A673 (cell line): Measurements from ENCODE around the gene INPPL1. TPM values are rescaled to one million over a fixed set of nuclear protein-coding genes. Genes with fewer than 3 reads are reported as not detected.
"Not testable (repeated sequence)": the region's sequence is repeated elsewhere in the genome, so short reads cannot be mapped to it uniquely, and the experiment has no call there.

Experiments
- BruUV-seq: library from RNA; stranded (reverse); fragments of 400-500 nt; replicated peaks from 2 replicates; lab custom pipeline; 2021; lab: Mats Ljungman, UMichigan
- CTCF ChIA-PET: fragments of 300-600 bp; sonication (Branson Sonifier 250); formaldehyde crosslinking; loops from one replicate; lab custom pipeline; 2022; ENCODE audit warnings: antibody characterized with exemption; lab: Charles Lee
- POLR2A ChIA-PET: fragments of 300-600 bp; sonication (Branson Sonifier 250); formaldehyde crosslinking; loops from one replicate; lab custom pipeline; 2022; ENCODE audit warnings: antibody characterized with exemption; ENCODE audit not compliant: low non-redundant PET; lab: Charles Lee
- DNase-seq: peaks from one replicate; pipeline ENCODE4 v3.0.0-alpha.2; 2015; ENCODE audit warnings: low spot score
- H3K27ac ChIP-seq: fragments of 200-600 bp; sonication (generic); 2 replicates; pipeline ENCODE4 v1.5.1; 2016; ENCODE audit warnings: mixed run types, low read depth, mild to moderate bottlenecking, mixed read lengths, antibody characterized with exemption, low read length; ENCODE audit not compliant: poor library complexity, severe bottlenecking
- H3K27me3 ChIP-seq: fragments of 200-600 bp; sonication (generic); replicated peaks from 2 replicates; pipeline ENCODE4 v1.6.1; 2017; ENCODE audit warnings: mixed run types, low read depth, mild to moderate bottlenecking, mixed read lengths, antibody characterized with exemption, low read length; ENCODE audit not compliant: insufficient read depth, poor library complexity
- H3K36me3 ChIP-seq: fragments of 200-600 bp; sonication (generic); 2 replicates; pipeline ENCODE4 v1.6.1; 2016; ENCODE audit warnings: mixed run types, mild to moderate bottlenecking, mixed read lengths, antibody characterized with exemption, low read length; ENCODE audit not compliant: insufficient read depth, poor library complexity, severe bottlenecking
- H3K4me1 ChIP-seq: fragments of 200-600 bp; sonication (generic); 2 replicates; pipeline ENCODE4 v1.6.1; 2017; ENCODE audit warnings: mixed run types, mild to moderate bottlenecking, mixed read lengths, antibody characterized with exemption, low read length; ENCODE audit not compliant: insufficient read depth, poor library complexity, severe bottlenecking
- H3K4me3 ChIP-seq: fragments of 200-600 bp; sonication (generic); 2 replicates; pipeline ENCODE4 v1.5.1; 2016; ENCODE audit warnings: low read depth, mixed run types, mild to moderate bottlenecking, mixed read lengths, low read length; ENCODE audit not compliant: poor library complexity, severe bottlenecking
- H3K9me3 ChIP-seq: fragments of 200-600 bp; sonication (generic); 2 replicates; pipeline ENCODE4 v1.6.1; 2016; ENCODE audit warnings: mixed run types, low read depth, mild to moderate bottlenecking, mixed read lengths, antibody characterized with exemption, low read length; ENCODE audit not compliant: poor library complexity, severe bottlenecking
- EZH2 ChIP-seq: fragments of 200-600 bp; sonication (generic); IDR thresholded peaks from 2 replicates; pipeline ENCODE4 v1.6.1; 2017; ENCODE audit warnings: borderline replicate concordance, low read depth, mild to moderate bottlenecking, mixed read lengths, antibody characterized with exemption, low read length; ENCODE audit not compliant: poor library complexity, severe bottlenecking
- intact Hi-C: fragments of 100-400 bp; cut with micrococcal nuclease; formaldehyde crosslinking; loops from one replicate; pipeline ENCODE4 v1.10.0; 2022; ENCODE audit not compliant: unreplicated experiment
- total RNA-seq: library from RNA; stranded (reverse); gene quantifications from 2 replicates; pipeline ENCODE4 v1.2.3, GENCODE V29; 2021
- TF ChIP-seq, protein P1 (sequence below): fragments of 300-800, 200-600 bp; sonication (generic); conservative IDR thresholded peaks from 2 replicates; pipeline ENCODE4 v1.5.1; 2017; ENCODE audit warnings: low read depth, mild to moderate bottlenecking, antibody characterized with exemption, low read length, moderate library complexity, mixed read lengths

Gene INPPL1
- total RNA-seq, 1 experiment from 2014 or later: 104 TPM

DNA sequence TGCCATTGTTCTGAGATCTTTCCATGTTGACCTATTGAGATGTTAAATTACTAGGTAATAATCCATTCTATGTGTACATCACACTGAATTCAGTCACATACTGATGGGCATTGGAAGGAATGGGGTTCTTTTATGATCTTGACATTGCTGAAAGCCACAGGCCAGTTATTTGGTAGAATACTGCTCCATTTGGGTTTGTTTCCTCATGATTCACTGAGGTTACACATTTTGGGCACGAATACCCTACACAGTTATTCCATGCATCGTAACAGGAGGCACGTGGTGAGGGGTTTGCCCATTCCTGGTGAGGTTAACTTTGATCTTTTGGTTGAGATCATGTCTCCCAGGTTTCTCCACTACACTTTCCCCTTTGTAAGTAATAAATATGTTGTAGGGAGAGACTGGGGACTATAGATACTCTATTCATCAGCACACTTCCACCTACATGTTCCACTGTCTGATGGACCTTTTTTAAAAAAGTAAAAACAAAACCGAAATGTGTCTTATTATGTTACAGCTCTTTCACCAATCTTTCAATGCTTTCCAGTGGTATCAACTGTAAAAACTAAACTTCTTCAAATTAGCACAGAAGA is 44.7 kb upstream of the INPPL1 start:
- Histone ChIP-seq H3K27me3 (no peaks in the 10 kb centered on the region), H3K4me3 (no peak overlapping the region), H3K9me3 (no peaks in the 10 kb centered on the region), H3K4me1 (no peaks in the 10 kb centered on the region), H3K36me3 (no peaks in the 10 kb centered on the region), H3K27ac (no peak overlapping the region)
- TF ChIP-seq, protein P1, sequence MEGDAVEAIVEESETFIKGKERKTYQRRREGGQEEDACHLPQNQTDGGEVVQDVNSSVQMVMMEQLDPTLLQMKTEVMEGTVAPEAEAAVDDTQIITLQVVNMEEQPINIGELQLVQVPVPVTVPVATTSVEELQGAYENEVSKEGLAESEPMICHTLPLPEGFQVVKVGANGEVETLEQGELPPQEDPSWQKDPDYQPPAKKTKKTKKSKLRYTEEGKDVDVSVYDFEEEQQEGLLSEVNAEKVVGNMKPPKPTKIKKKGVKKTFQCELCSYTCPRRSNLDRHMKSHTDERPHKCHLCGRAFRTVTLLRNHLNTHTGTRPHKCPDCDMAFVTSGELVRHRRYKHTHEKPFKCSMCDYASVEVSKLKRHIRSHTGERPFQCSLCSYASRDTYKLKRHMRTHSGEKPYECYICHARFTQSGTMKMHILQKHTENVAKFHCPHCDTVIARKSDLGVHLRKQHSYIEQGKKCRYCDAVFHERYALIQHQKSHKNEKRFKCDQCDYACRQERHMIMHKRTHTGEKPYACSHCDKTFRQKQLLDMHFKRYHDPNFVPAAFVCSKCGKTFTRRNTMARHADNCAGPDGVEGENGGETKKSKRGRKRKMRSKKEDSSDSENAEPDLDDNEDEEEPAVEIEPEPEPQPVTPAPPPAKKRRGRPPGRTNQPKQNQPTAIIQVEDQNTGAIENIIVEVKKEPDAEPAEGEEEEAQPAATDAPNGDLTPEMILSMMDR: no peak
- no peak for TF ChIP-seq EZH2
- ChIA-PET CTCF (no interaction called here), POLR2A (no interaction called here)
- intact Hi-C loops: loop anchor here (2.0 to 5.0 kb wide), 2 partner anchors 37 to 203 kb away; no protein-coding TSS in a partner anchor
- DNase-seq: no peak
- no TSS peak for BruUV-seq

DNA sequence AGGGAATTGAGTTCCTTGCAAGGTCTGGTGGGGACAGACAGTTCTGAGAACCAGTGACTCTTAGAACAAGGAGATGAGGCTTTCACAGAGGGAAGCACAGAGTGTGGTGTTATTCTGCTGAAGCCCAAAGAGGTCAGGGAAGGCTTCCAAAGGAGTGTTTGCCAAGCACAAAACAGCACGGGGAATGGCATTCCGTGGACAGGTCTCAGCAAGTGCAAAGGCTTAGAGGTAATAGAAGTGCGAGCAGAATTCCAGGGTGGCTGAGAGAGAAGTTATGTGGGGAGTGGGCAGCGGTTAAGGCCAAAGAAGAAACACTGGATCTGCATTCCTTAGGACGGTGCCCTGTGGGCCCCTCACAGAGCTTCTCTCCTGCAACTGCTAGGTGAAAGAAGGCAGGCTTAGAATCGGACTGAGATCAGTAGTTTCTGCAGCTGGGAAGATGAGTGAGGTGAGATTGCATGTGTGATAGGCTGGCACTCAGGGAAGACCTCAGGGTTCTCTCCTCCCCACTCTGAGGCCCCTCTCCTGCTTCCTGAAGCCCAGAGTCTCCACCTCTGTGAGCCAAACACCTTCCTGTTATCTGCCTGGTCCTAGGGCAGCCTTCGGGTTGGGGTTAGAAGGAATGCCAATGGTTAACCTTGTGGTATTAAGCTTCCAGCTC is 43.5 kb upstream of the INPPL1 start:
- POLR2A ChIA-PET, H3K4me1 ChIP-seq, H3K36me3 ChIP-seq, H3K27ac ChIP-seq, H3K9me3 ChIP-seq, H3K4me3 ChIP-seq, BruUV-seq, DNase-seq, H3K27me3 ChIP-seq: not testable (repeated sequence)
- CTCF ChIA-PET: interaction anchor here (0.5 kb wide), 1 partner anchor 39 kb away, joined by 3 read pairs; no protein-coding TSS in a partner anchor
- intact Hi-C loops: loop anchor here (2.0 to 5.0 kb wide), 2 partner anchors 38 to 204 kb away; no protein-coding TSS in a partner anchor

DNA sequence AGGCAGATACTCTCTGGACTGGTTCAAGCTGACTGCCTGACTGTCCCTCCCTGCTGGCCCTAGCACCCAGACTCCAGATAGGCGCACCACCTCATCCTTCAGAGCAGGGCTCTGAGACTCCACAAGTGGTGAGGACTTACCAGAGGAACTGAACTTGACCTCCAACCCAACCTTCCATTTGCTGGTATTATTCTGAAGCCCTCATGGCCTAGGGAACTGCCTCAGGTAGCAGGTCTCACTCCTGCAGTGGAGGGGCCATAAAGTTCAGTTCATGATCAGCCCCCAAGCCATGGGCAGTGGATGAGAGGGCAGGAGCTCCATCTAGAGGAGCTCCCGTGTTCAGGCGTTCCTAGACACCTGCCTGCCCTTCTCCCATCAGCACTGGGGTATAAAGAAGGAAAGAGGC is 43.0 kb upstream of the INPPL1 start:
- TF ChIP-seq, protein P1: 0 out of 2 replicates have a peak, but pooled peaks have one; percentile 23
- H3K4me1 ChIP-seq, BruUV-seq, DNase-seq, H3K9me3 ChIP-seq, H3K27me3 ChIP-seq, H3K27ac ChIP-seq, POLR2A ChIA-PET, H3K4me3 ChIP-seq, H3K36me3 ChIP-seq: not testable (repeated sequence)
- intact Hi-C loops: loop anchor here (2.0 to 5.0 kb wide), 2 partner anchors 39 to 204 kb away; no protein-coding TSS in a partner anchor
- CTCF ChIA-PET: interaction anchor here (0.7 kb wide), 1 partner anchor 156 kb away, joined by 4 read pairs; no protein-coding TSS in a partner anchor
